Sigmoid colon (tissue), 7 donors: ENCODE results near the gene SMIM13. TPM values are rescaled to one million over a fixed set of nuclear protein-coding genes. Genes with fewer than 3 reads are reported as not detected.

Source experiments
- DNase-seq: peaks from one replicate; pipeline ENCODE4 v3.0.0-alpha.2; 2019
- H3K27ac ChIP-seq, 4 donors: fragments of 200-600 bp; sonication (generic); one replicate each; pipeline ENCODE4 v1.5.1; 2016 to 2019; ENCODE audit warnings: mild to moderate bottlenecking in 1 of 4
- H3K27me3 ChIP-seq, 3 donors: fragments of 200-600 bp; sonication (generic); one replicate each; pipeline ENCODE4 v1.5.1; 2019; ENCODE audit warnings: mild to moderate bottlenecking in 1 of 3
- H3K36me3 ChIP-seq, 4 donors: fragments of 200-600 bp; sonication (generic); one replicate each; pipeline ENCODE4 v1.5.1; 2016 to 2019
- H3K4me1 ChIP-seq, 4 donors: fragments of 200-600 bp; sonication (generic); one replicate each; pipeline ENCODE4 v1.5.1; 2017 to 2019
- H3K4me3 ChIP-seq, 4 donors: fragments of 200-600 bp; sonication (generic); one replicate each; pipeline ENCODE4 v1.5.1; 2017 to 2019; ENCODE audit warnings: mild to moderate bottlenecking in 2 of 4, moderate library complexity in 1 of 4
- H3K9me3 ChIP-seq, 4 donors: fragments of 200-600 bp in 3 of 4; sonication (generic) in 3 of 4; one replicate each; pipeline versions ENCODE4 v1.5.1 to v1.6.1; 2013 to 2019
- EP300 ChIP-seq, 4 donors: sonication (generic); formaldehyde crosslinking; IDR thresholded peaks; one replicate each; pipeline ENCODE4 v1.6.1; 2017; ENCODE audit warnings: antibody characterized with exemption in 4 of 4
- POLR2A ChIP-seq, 2 donors: fragments of 450-650 bp; IDR thresholded peaks; one replicate each; pipeline ENCODE4 v1.6.1; 2016; ENCODE audit warnings: antibody characterized with exemption in 2 of 2, mild to moderate bottlenecking in 2 of 2, moderate library complexity in 2 of 2
- POLR2AphosphoS5 ChIP-seq, 4 donors: sonication (generic); formaldehyde crosslinking; IDR thresholded peaks; one replicate each; pipeline ENCODE4 v1.6.1; 2017; ENCODE audit warnings: antibody characterized with exemption in 4 of 4
- WGBS, 2 donors: extraction: QIAGEN DNeasy Blood & Tissue Kit; methylation state at CpG; one replicate each; pipeline ENCODE4 v1.1.7; 2013; 5-methylcytosine and 5-hydroxymethylcytosine counted together
- intact Hi-C: fragments of 100-400 bp; cut with DNase I; formaldehyde crosslinking; loops from one replicate; pipeline ENCODE4 v1.15.1; 2023
- polyA plus RNA-seq, 3 donors: library from polyadenylated mRNA; stranded (reverse); fragments of 200-250 nt; gene quantifications; one replicate each; pipeline ENCODE4 v1.2.3, GENCODE V29; 2013
- total RNA-seq, 4 donors: library from RNA; depleted of rRNA; stranded (reverse); fragments of >200 nt; gene quantifications; one replicate each; pipeline ENCODE4 v1.1.0, GENCODE V29; 2016
- TF ChIP-seq, protein P1 (sequence below), 4 experiments: fragments of 450-650 bp in 3 of 4; fragments of 200-600 bp in 1 of 4; IDR thresholded peaks; one replicate each; pipeline ENCODE4 v1.5.1; 2016 to 2019; ENCODE audit warnings: antibody characterized with exemption in 4 of 4, mild to moderate bottlenecking in 3 of 4, moderate library complexity in 2 of 4
- donor health status: healthy with polysubstance abuse.
- donor health status: Bipolar disorder and iron deficiency.
- donor health status: healthy.

Gene SMIM13
- total and polyA plus RNA-seq, 7 donors = 1.8 to 12.1 (median 8.7) TPM

DNA sequence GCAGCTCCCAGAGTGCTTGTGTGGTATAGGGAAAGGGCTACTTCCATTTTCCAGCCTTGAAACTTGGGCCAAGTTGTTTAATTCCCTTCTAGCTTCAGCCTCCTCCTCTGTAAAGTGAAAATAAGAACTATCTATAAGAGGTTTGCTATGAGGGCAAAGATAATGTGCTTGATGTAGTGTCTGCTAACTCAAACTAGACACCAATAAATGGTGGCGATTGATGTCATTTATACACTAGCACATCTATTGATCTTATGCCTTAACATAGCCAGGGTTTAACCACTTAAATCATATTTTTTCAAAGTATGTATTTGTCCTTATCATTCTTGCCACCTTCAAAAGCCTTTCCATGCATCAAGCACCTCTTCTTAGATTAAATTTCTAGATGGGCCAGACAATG, 83.6 kb downstream of the SMIM13 start:
- Histone ChIP-seq H3K4me3 (no peak overlapping the region), H3K27ac (no peak overlapping the region), H3K36me3 (no peaks in the 10 kb centered on the region), H3K27me3 (no peaks in the 10 kb centered on the region), H3K9me3 (no peaks in the 10 kb centered on the region), H3K4me1 (peaks cover 0 to 6% (median 3%) of the 10 kb centered on the region in 4 donors)
- intact Hi-C loops = loop anchor here (10.0 kb wide), 1 partner anchor 318 kb away; no protein-coding TSS in a partner anchor
- TF ChIP-seq EP300 (IDR thresholded peaks at IDR 0.05) = no peak
- TF ChIP-seq, protein P1, sequence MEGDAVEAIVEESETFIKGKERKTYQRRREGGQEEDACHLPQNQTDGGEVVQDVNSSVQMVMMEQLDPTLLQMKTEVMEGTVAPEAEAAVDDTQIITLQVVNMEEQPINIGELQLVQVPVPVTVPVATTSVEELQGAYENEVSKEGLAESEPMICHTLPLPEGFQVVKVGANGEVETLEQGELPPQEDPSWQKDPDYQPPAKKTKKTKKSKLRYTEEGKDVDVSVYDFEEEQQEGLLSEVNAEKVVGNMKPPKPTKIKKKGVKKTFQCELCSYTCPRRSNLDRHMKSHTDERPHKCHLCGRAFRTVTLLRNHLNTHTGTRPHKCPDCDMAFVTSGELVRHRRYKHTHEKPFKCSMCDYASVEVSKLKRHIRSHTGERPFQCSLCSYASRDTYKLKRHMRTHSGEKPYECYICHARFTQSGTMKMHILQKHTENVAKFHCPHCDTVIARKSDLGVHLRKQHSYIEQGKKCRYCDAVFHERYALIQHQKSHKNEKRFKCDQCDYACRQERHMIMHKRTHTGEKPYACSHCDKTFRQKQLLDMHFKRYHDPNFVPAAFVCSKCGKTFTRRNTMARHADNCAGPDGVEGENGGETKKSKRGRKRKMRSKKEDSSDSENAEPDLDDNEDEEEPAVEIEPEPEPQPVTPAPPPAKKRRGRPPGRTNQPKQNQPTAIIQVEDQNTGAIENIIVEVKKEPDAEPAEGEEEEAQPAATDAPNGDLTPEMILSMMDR (IDR thresholded peaks at IDR 0.05) = no peak
- no peak for TF ChIP-seq POLR2A (IDR thresholded peaks at IDR 0.05)
- no peak for TF ChIP-seq POLR2AphosphoS5 (IDR thresholded peaks at IDR 0.05)
- no peak for DNase-seq
- 93 to 96% methylated on average over 1 of the region's 1 CpG for WGBS, 2 donors

DNA sequence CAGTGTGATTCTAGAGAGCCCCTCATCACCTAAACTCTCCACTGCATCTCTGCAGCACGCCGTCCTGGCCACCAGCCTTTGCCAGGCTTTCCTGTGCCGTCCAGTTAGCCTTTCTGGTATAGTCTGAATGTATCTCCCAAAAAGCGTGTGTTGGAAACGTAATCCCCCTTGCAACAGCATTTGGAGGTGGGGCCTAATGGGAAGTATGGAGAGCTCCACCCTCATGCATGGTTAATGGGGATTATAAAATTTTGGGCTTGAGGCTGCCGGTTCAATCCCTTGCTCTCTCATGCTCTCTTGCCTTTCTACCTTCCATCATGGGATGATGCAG, 85.4 kb downstream of the SMIM13 start:
- intact Hi-C loops = loop anchor here (10.0 kb wide), 1 partner anchor 316 kb away; no protein-coding TSS in a partner anchor

DNA sequence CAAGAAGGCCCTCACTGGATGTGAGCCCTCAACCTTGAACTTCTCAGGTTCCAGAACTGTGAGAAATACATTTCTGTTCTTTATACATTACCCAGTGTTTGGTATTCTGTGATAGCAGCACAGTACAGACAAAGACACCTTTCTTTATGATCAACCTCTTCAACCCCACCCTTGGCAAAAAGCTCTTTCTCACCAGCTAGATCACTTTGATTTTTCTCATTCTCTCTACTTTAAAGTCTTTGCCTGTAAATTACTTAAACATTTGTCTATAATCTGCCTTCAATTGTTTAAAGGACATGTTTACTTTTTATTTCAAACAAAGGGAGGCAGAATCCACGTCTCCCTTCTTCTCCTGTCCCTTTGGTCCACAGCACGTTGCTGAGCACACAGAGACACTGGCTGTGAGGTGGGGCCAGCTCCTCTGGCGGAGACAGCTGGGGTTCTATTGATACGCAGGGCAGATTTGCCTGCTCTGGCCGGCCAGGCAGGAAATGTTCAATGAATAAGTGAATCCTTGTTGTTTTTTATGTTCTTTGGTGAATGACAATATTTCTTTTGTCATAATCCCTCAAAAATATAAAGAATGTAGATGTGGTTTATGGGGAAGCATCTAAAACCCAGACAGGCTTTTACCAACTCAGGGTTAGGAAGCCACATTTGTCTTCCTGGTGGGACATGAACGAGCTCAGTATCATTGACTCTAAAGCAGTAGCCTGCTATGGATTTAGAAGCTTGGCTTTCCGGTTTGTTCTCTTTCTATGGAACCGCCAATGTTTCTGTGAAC, 86.0 kb downstream of the SMIM13 start:
- no peaks in the 10 kb centered on the region for H3K27me3 ChIP-seq
- H3K4me3 ChIP-seq = no peak overlapping the region
- 77 to 84% methylated on average over 8 of the region's 8 CpGs for WGBS, 2 donors
- intact Hi-C loops = loop anchor here (10.0 kb wide), 1 partner anchor 315 kb away; no protein-coding TSS in a partner anchor
- TF ChIP-seq POLR2AphosphoS5 (IDR thresholded peaks at IDR 0.05) (no peak), EP300 (IDR thresholded peaks at IDR 0.05) (no peak), POLR2A (IDR thresholded peaks at IDR 0.05) (no peak)
- TF ChIP-seq, protein P1 (IDR thresholded peaks at IDR 0.05) = no peak
- H3K36me3 ChIP-seq = peaks cover 0 to 5% (median 0%) of the 10 kb centered on the region in 4 donors
- no peaks in the 10 kb centered on the region for H3K4me1 ChIP-seq
- DNase-seq = no peak
- no peak overlapping the region for H3K27ac ChIP-seq
- no peaks in the 10 kb centered on the region for H3K9me3 ChIP-seq

More for the DNA sequence above, 85.4 kb downstream of the SMIM13 start:
- H3K36me3 ChIP-seq = peaks cover 0 to 1% (median 0%) of the 10 kb centered on the region in 4 donors
- no peak overlapping the region for H3K27ac ChIP-seq
- no peak overlapping the region for H3K4me3 ChIP-seq
- H3K27me3 ChIP-seq = no peaks in the 10 kb centered on the region
- no peaks in the 10 kb centered on the region for H3K4me1 ChIP-seq
- TF ChIP-seq POLR2AphosphoS5 (IDR thresholded peaks at IDR 0.05) = no peak
- TF ChIP-seq EP300 (IDR thresholded peaks at IDR 0.05) = no peak
- TF ChIP-seq, protein P1 (IDR thresholded peaks at IDR 0.05) = no peak
- TF ChIP-seq POLR2A (IDR thresholded peaks at IDR 0.05) = no peak
- H3K9me3 ChIP-seq = no peaks in the 10 kb centered on the region
- no peak for DNase-seq
- WGBS, 2 donors = 83 to 98% methylated on average over 6 of the region's 6 CpGs

GRCh38 chr6:11181478-11182136, 88.0 kb downstream of the SMIM13 start:
- 98% methylated on average over 3 of the region's 3 CpGs for WGBS, 2 donors
- Histone ChIP-seq H3K9me3 (no peaks in the 10 kb centered on the region), H3K27me3 (no peaks in the 10 kb centered on the region), H3K36me3 (peaks cover 0 to 18% (median 7%) of the 10 kb centered on the region in 4 donors), H3K27ac (no peak overlapping the region), H3K4me3 (no peak overlapping the region), H3K4me1 (no peaks in the 10 kb centered on the region)
- no peak for TF ChIP-seq POLR2AphosphoS5 (IDR thresholded peaks at IDR 0.05)
- no peak for TF ChIP-seq EP300 (IDR thresholded peaks at IDR 0.05)
- TF ChIP-seq, protein P1 (IDR thresholded peaks at IDR 0.05) = no peak
- TF ChIP-seq POLR2A (IDR thresholded peaks at IDR 0.05) = no peak
- intact Hi-C loops = no loop called here
- no peak for DNase-seq
